ENCODE data around the gene GALNT13. TPM values are rescaled to one million over a fixed set of nuclear protein-coding genes. Genes with fewer than 3 reads are reported as not detected.

Gene GALNT13
- total RNA-seq, 1 experiment from 2014 or later, result not detected

GRCh38 chr2:154361276-154361675 lies 489.6 kb downstream of the GALNT13 start:
- intact Hi-C loops (cut with micrococcal nuclease; ENCODE audit: unreplicated experiment), result no loop called here
- no peaks in the 10 kb centered on the region for H3K4me1 Mint-ChIP-seq (ENCODE audit: low read depth, unreplicated experiment)
- no peaks in the 10 kb centered on the region for H3K27me3 Mint-ChIP-seq (ENCODE audit: unreplicated experiment)
- no peaks in the 10 kb centered on the region for H3K36me3 Mint-ChIP-seq (ENCODE audit: insufficient read depth, unreplicated experiment)
- H3K27ac Mint-ChIP-seq (ENCODE audit: unreplicated experiment), result no peak overlapping the region
- BruUV-seq (replicated peaks), result no TSS peak
- no peak for TF ChIP-seq CTCF (IDR thresholded peaks at IDR 0.05; ENCODE audit: unreplicated experiment)
- DNase-seq, result no peak
- H3K4me3 Mint-ChIP-seq (ENCODE audit: low read depth, unreplicated experiment), result no peak overlapping the region
- CTCF ChIA-PET, result no interaction called here
- no peaks in the 10 kb centered on the region for H3K9me3 Mint-ChIP-seq (ENCODE audit: low read depth, unreplicated experiment)

GRCh38 chr2:154368153-154368552 lies 496.4 kb downstream of the GALNT13 start:
- no peak overlapping the region for H3K27ac Mint-ChIP-seq (ENCODE audit: unreplicated experiment)
- CTCF ChIA-PET, result no interaction called here
- TF ChIP-seq CTCF (IDR thresholded peaks at IDR 0.05; ENCODE audit: unreplicated experiment), result no peak
- no peak overlapping the region for H3K4me3 Mint-ChIP-seq (ENCODE audit: low read depth, unreplicated experiment)
- peaks cover 3% of the 10 kb centered on the region for H3K9me3 Mint-ChIP-seq (ENCODE audit: low read depth, unreplicated experiment)
- no peak for DNase-seq
- H3K4me1 Mint-ChIP-seq (ENCODE audit: low read depth, unreplicated experiment), result no peaks in the 10 kb centered on the region
- intact Hi-C loops (cut with micrococcal nuclease; ENCODE audit: unreplicated experiment), result no loop called here
- H3K36me3 Mint-ChIP-seq (ENCODE audit: insufficient read depth, unreplicated experiment), result no peaks in the 10 kb centered on the region
- no peaks in the 10 kb centered on the region for H3K27me3 Mint-ChIP-seq (ENCODE audit: unreplicated experiment)
- BruUV-seq (replicated peaks), result no TSS peak

GRCh38 chr2:154370873-154371272 lies 499.2 kb downstream of the GALNT13 start:
- no peak overlapping the region for H3K4me3 Mint-ChIP-seq (ENCODE audit: low read depth, unreplicated experiment)
- no TSS peak for BruUV-seq (replicated peaks)
- no peaks in the 10 kb centered on the region for H3K36me3 Mint-ChIP-seq (ENCODE audit: insufficient read depth, unreplicated experiment)
- H3K27ac Mint-ChIP-seq (ENCODE audit: unreplicated experiment), result no peak overlapping the region
- no peak for DNase-seq
- H3K4me1 Mint-ChIP-seq (ENCODE audit: low read depth, unreplicated experiment), result no peaks in the 10 kb centered on the region
- peaks cover 3% of the 10 kb centered on the region for H3K9me3 Mint-ChIP-seq (ENCODE audit: low read depth, unreplicated experiment)
- intact Hi-C loops (cut with micrococcal nuclease; ENCODE audit: unreplicated experiment), result loop anchor here (5.0 to 10.0 kb wide), 4 partner anchors 386 to 1626 kb away; no protein-coding TSS in a partner anchor
- TF ChIP-seq CTCF (IDR thresholded peaks at IDR 0.05; ENCODE audit: unreplicated experiment), result no peak
- CTCF ChIA-PET, result no interaction called here
- H3K27me3 Mint-ChIP-seq (ENCODE audit: unreplicated experiment), result no peaks in the 10 kb centered on the region

GRCh38 chr2:154374416-154374815 lies 502.7 kb downstream of the GALNT13 start:
- Mint-ChIP-seq H3K27me3 (ENCODE audit: unreplicated experiment) (no peaks in the 10 kb centered on the region), H3K27ac (ENCODE audit: unreplicated experiment) (no peak overlapping the region), H3K9me3 (ENCODE audit: low read depth, unreplicated experiment) (peaks cover 3% of the 10 kb centered on the region), H3K4me1 (ENCODE audit: low read depth, unreplicated experiment) (no peaks in the 10 kb centered on the region), H3K4me3 (ENCODE audit: low read depth, unreplicated experiment) (no peak overlapping the region), H3K36me3 (ENCODE audit: insufficient read depth, unreplicated experiment) (no peaks in the 10 kb centered on the region)
- CTCF ChIA-PET, result no interaction called here
- no TSS peak for BruUV-seq (replicated peaks)
- no peak for DNase-seq
- intact Hi-C loops (cut with micrococcal nuclease; ENCODE audit: unreplicated experiment), result loop anchor here (5.0 to 10.0 kb wide), 4 partner anchors 390 to 1630 kb away; no protein-coding TSS in a partner anchor
- TF ChIP-seq CTCF (IDR thresholded peaks at IDR 0.05; ENCODE audit: unreplicated experiment), result no peak
